Gastroesophageal sphincter (tissue), 3 donors: ENCODE results near the gene HHAT.

Experiments
- CTCF ChIP-seq, 4 experiments: fragments of 200-600 bp in 2 of 4; fragments of 450-650 bp in 2 of 4; sonication (generic) in 1 of 4; IDR thresholded peaks; one replicate each; pipeline ENCODE4 v1.5.1; 2017 to 2019; ENCODE audit warnings: antibody characterized with exemption in 4 of 4, mild to moderate bottlenecking in 2 of 4, moderate library complexity in 2 of 4
- POLR2A ChIP-seq, 2 donors: fragments of 450-650 bp; IDR thresholded peaks; one replicate each; pipeline ENCODE4 v1.6.1; 2017; ENCODE audit warnings: antibody characterized with exemption in 2 of 2, mild to moderate bottlenecking in 2 of 2, moderate library complexity in 1 of 2

- no peak for TF ChIP-seq CTCF (IDR thresholded peaks at IDR 0.05)
- TF ChIP-seq POLR2A (IDR thresholded peaks at IDR 0.05): no peak
These were observed 48.5 kb upstream of the HHAT start for GRCh38 chr1:210280221-210280620.
